ENCODE measurements around the gene HECW1. TPM values are rescaled to one million over a fixed set of nuclear protein-coding genes. Genes with fewer than 3 reads are reported as not detected.

Gene HECW1
- polyA plus RNA-seq, 4 donors, result under 0.01 to 0.10 (median 0.03) TPM; not detected in 1

GRCh38 chr7:43248961-43249822 is 136.7 kb downstream of the HECW1 start:
- FAIRE-seq (no peak), DNase-seq (peak in 1 of 2 donors; percentile 89)
- H3K4me3 ChIP-seq (ENCODE audit: low read depth in 1 of 3, low read length in 3 of 3), result no peak overlapping the region
- H3K27ac ChIP-seq (ENCODE audit: low read depth in 1 of 3, low read length in 2 of 3), result no peak overlapping the region
- H3K27me3 ChIP-seq (ENCODE audit: control insufficient read depth in 3 of 3, insufficient read depth in 3 of 3, low read length in 3 of 3), result no peaks in the 10 kb centered on the region
- H3K9me3 ChIP-seq (ENCODE audit: control insufficient read depth in 2 of 2, insufficient read depth in 1 of 2, low read depth in 1 of 2, low read length in 1 of 2), result no peaks in the 10 kb centered on the region
- peaks cover 0 to 2% (median 0%) of the 10 kb centered on the region in 3 donors for H3K4me1 ChIP-seq (ENCODE audit: control insufficient read depth in 3 of 3, insufficient read depth in 2 of 3, low read depth in 1 of 3, low read length in 2 of 3)
- 28 to 67% (median 33%) methylated on average over 29 of the region's 29 CpGs for WGBS, 3 donors
- no peaks in the 10 kb centered on the region for H3K36me3 ChIP-seq (ENCODE audit: control insufficient read depth in 3 of 3, insufficient read depth in 2 of 3, low read depth in 1 of 3, low read length in 3 of 3)

GRCh38 chr7:43249823-43250145 is 137.3 kb downstream of the HECW1 start:
- WGBS, 3 donors, result 78 to 80% (median 79%) methylated on average over 9 of the region's 9 CpGs
- Histone ChIP-seq H3K27ac (ENCODE audit: low read depth in 1 of 3, low read length in 2 of 3) (no peak overlapping the region), H3K36me3 (ENCODE audit: control insufficient read depth in 3 of 3, insufficient read depth in 2 of 3, low read depth in 1 of 3, low read length in 3 of 3) (no peaks in the 10 kb centered on the region), H3K4me1 (ENCODE audit: control insufficient read depth in 3 of 3, insufficient read depth in 2 of 3, low read depth in 1 of 3, low read length in 2 of 3) (peaks cover 0 to 2% (median 0%) of the 10 kb centered on the region in 3 donors), H3K9me3 (ENCODE audit: control insufficient read depth in 2 of 2, insufficient read depth in 1 of 2, low read depth in 1 of 2, low read length in 1 of 2) (no peaks in the 10 kb centered on the region), H3K4me3 (ENCODE audit: low read depth in 1 of 3, low read length in 3 of 3) (no peak overlapping the region), H3K27me3 (ENCODE audit: control insufficient read depth in 3 of 3, insufficient read depth in 3 of 3, low read length in 3 of 3) (no peaks in the 10 kb centered on the region)
- DNase-seq (no peak), FAIRE-seq (no peak)

- 15 to 25% (median 17%) methylated on average over 8 of the region's 8 CpGs for WGBS, 3 donors
- Histone ChIP-seq H3K27me3 (ENCODE audit: control insufficient read depth in 3 of 3, insufficient read depth in 3 of 3, low read length in 3 of 3) (no peaks in the 10 kb centered on the region), H3K4me1 (ENCODE audit: control insufficient read depth in 3 of 3, insufficient read depth in 2 of 3, low read depth in 1 of 3, low read length in 2 of 3) (no peaks in the 10 kb centered on the region), H3K4me3 (ENCODE audit: low read depth in 1 of 3, low read length in 3 of 3) (no peak overlapping the region), H3K27ac (ENCODE audit: low read depth in 1 of 3, low read length in 2 of 3) (no peak overlapping the region), H3K36me3 (ENCODE audit: control insufficient read depth in 3 of 3, insufficient read depth in 2 of 3, low read depth in 1 of 3, low read length in 3 of 3) (no peaks in the 10 kb centered on the region), H3K9me3 (ENCODE audit: control insufficient read depth in 2 of 2, insufficient read depth in 1 of 2, low read depth in 1 of 2, low read length in 1 of 2) (no peaks in the 10 kb centered on the region)
- DNase-seq, result peak; percentile 79 to 84
- no peak for FAIRE-seq
Measured at GRCh38 chr7:43260980-43261878, 148.8 kb downstream of the HECW1 start.

GRCh38 chr7:43265139-43265538 is 152.7 kb downstream of the HECW1 start:
- DNase-seq (no peak), FAIRE-seq (no peak)
- Histone ChIP-seq H3K9me3 (ENCODE audit: control insufficient read depth in 2 of 2, insufficient read depth in 1 of 2, low read depth in 1 of 2, low read length in 1 of 2) (no peaks in the 10 kb centered on the region), H3K27me3 (ENCODE audit: control insufficient read depth in 3 of 3, insufficient read depth in 3 of 3, low read length in 3 of 3) (no peaks in the 10 kb centered on the region), H3K4me3 (ENCODE audit: low read depth in 1 of 3, low read length in 3 of 3) (no peak overlapping the region), H3K36me3 (ENCODE audit: control insufficient read depth in 3 of 3, insufficient read depth in 2 of 3, low read depth in 1 of 3, low read length in 3 of 3) (no peaks in the 10 kb centered on the region), H3K4me1 (ENCODE audit: control insufficient read depth in 3 of 3, insufficient read depth in 2 of 3, low read depth in 1 of 3, low read length in 2 of 3) (no peaks in the 10 kb centered on the region), H3K27ac (ENCODE audit: low read depth in 1 of 3, low read length in 2 of 3) (no peak overlapping the region)
- 89 to 94% (median 91%) methylated on average over 3 of the region's 3 CpGs for WGBS, 3 donors

GRCh38 chr7:43273939-43274719 is 161.7 kb downstream of the HECW1 start:
- peaks cover 0 to 3% of the 10 kb centered on the region in 2 donors for H3K9me3 ChIP-seq (ENCODE audit: control insufficient read depth in 2 of 2, insufficient read depth in 1 of 2, low read depth in 1 of 2, low read length in 1 of 2)
- H3K4me1 ChIP-seq (ENCODE audit: control insufficient read depth in 3 of 3, insufficient read depth in 2 of 3, low read depth in 1 of 3, low read length in 2 of 3), result no peaks in the 10 kb centered on the region
- H3K27ac ChIP-seq (ENCODE audit: low read depth in 1 of 3, low read length in 2 of 3), result no peak overlapping the region
- no peaks in the 10 kb centered on the region for H3K27me3 ChIP-seq (ENCODE audit: control insufficient read depth in 3 of 3, insufficient read depth in 3 of 3, low read length in 3 of 3)
- H3K36me3 ChIP-seq (ENCODE audit: control insufficient read depth in 3 of 3, insufficient read depth in 2 of 3, low read depth in 1 of 3, low read length in 3 of 3), result no peaks in the 10 kb centered on the region
- H3K4me3 ChIP-seq (ENCODE audit: low read depth in 1 of 3, low read length in 3 of 3), result no peak overlapping the region
- FAIRE-seq (no peak), DNase-seq (no peak)
- 94 to 97% (median 96%) methylated on average over 36 of the region's 36 CpGs for WGBS, 3 donors

GRCh38 chr7:43274752-43275151 is 162.3 kb downstream of the HECW1 start:
- no peak overlapping the region for H3K27ac ChIP-seq (ENCODE audit: low read depth in 1 of 3, low read length in 2 of 3)
- DNase-seq, result no peak
- H3K27me3 ChIP-seq (ENCODE audit: control insufficient read depth in 3 of 3, insufficient read depth in 3 of 3, low read length in 3 of 3), result no peaks in the 10 kb centered on the region
- FAIRE-seq, result no peak
- H3K4me3 ChIP-seq (ENCODE audit: low read depth in 1 of 3, low read length in 3 of 3), result no peak overlapping the region
- H3K4me1 ChIP-seq (ENCODE audit: control insufficient read depth in 3 of 3, insufficient read depth in 2 of 3, low read depth in 1 of 3, low read length in 2 of 3), result no peaks in the 10 kb centered on the region
- H3K36me3 ChIP-seq (ENCODE audit: control insufficient read depth in 3 of 3, insufficient read depth in 2 of 3, low read depth in 1 of 3, low read length in 3 of 3), result no peaks in the 10 kb centered on the region
- peaks cover 0 to 3% of the 10 kb centered on the region in 2 donors for H3K9me3 ChIP-seq (ENCODE audit: control insufficient read depth in 2 of 2, insufficient read depth in 1 of 2, low read depth in 1 of 2, low read length in 1 of 2)
- 76 to 81% (median 78%) methylated on average over 3 of the region's 3 CpGs for WGBS, 3 donors

- FAIRE-seq (no peak), DNase-seq (no peak)
- Histone ChIP-seq H3K9me3 (ENCODE audit: control insufficient read depth in 2 of 2, insufficient read depth in 1 of 2, low read depth in 1 of 2, low read length in 1 of 2) (peaks cover 0 to 3% of the 10 kb centered on the region in 2 donors), H3K4me1 (ENCODE audit: control insufficient read depth in 3 of 3, insufficient read depth in 2 of 3, low read depth in 1 of 3, low read length in 2 of 3) (no peaks in the 10 kb centered on the region), H3K27ac (ENCODE audit: low read depth in 1 of 3, low read length in 2 of 3) (no peak overlapping the region), H3K4me3 (ENCODE audit: low read depth in 1 of 3, low read length in 3 of 3) (no peak overlapping the region), H3K36me3 (ENCODE audit: control insufficient read depth in 3 of 3, insufficient read depth in 2 of 3, low read depth in 1 of 3, low read length in 3 of 3) (no peaks in the 10 kb centered on the region), H3K27me3 (ENCODE audit: control insufficient read depth in 3 of 3, insufficient read depth in 3 of 3, low read length in 3 of 3) (no peaks in the 10 kb centered on the region)
- WGBS, 3 donors, result 72 to 82% (median 73%) methylated on average over 5 of the region's 5 CpGs
Measured at GRCh38 chr7:43276547-43276946, 164.1 kb downstream of the HECW1 start.

- no peaks in the 10 kb centered on the region for H3K4me1 ChIP-seq (ENCODE audit: control insufficient read depth in 3 of 3, insufficient read depth in 2 of 3, low read depth in 1 of 3, low read length in 2 of 3)
- H3K36me3 ChIP-seq (ENCODE audit: control insufficient read depth in 3 of 3, insufficient read depth in 2 of 3, low read depth in 1 of 3, low read length in 3 of 3), result no peaks in the 10 kb centered on the region
- no peaks in the 10 kb centered on the region for H3K9me3 ChIP-seq (ENCODE audit: control insufficient read depth in 2 of 2, insufficient read depth in 1 of 2, low read depth in 1 of 2, low read length in 1 of 2)
- no peak overlapping the region for H3K27ac ChIP-seq (ENCODE audit: low read depth in 1 of 3, low read length in 2 of 3)
- no peak for DNase-seq
- 84 to 90% (median 88%) methylated on average over 10 of the region's 10 CpGs for WGBS, 3 donors
- no peak overlapping the region for H3K4me3 ChIP-seq (ENCODE audit: low read depth in 1 of 3, low read length in 3 of 3)
- peaks cover 0 to 2% (median 0%) of the 10 kb centered on the region in 3 donors for H3K27me3 ChIP-seq (ENCODE audit: control insufficient read depth in 3 of 3, insufficient read depth in 3 of 3, low read length in 3 of 3)
- no peak for FAIRE-seq
Measured at GRCh38 chr7:43278088-43278644, 165.7 kb downstream of the HECW1 start.

All from small intestine (tissue), 7 donors.